GM19452 (cell line): Measurements from ENCODE around the gene MATCAP1.

Experiments
- ATAC-seq: cut with Tn5 transposase; IDR thresholded peaks from one replicate; pipeline ENCODE4 v1.9.1; 2021; ENCODE audit not compliant: unreplicated experiment

Gene MATCAP1

DNA sequence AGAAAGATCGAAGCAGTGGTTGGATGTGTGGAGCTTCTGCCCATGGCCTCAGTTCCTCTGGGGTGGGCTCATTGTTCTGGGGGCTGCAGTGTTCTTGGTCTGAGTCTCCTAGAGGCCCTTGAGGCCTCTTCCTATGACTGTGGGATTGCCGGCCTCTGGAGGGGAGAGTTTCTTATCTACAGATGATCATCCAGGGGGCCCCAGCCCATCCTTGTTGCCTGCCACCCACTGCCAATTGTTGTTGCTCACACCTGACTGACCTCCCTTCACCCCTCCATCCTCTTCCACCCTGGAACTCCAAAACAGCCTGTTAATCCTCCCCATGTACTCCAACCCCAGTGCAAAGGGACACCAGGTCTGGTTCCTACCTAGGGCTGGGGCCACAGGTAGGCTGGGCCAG is 38.8 kb downstream of the MATCAP1 start:
- no peak for ATAC-seq

DNA sequence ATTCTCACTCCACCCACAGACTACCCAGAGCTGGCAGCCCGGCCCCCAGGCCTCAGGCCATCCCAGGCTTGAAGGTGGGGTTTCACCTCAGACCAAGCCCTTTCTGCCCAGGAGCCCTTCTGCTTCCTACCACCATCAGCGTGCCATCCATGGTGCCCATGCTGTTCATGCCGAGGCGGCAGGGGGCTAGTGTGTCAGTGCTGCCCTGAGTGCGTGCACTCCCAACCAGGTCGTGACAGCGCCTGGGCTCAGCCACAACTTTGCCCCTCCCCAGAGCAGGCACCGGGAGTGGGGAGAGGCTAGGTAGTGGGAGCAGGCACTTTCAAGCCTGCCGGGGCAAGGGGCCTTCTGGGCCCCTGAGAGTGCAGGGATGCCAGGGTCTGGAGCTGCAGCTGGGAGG is 41.4 kb downstream of the MATCAP1 start:
- no peak for ATAC-seq

DNA sequence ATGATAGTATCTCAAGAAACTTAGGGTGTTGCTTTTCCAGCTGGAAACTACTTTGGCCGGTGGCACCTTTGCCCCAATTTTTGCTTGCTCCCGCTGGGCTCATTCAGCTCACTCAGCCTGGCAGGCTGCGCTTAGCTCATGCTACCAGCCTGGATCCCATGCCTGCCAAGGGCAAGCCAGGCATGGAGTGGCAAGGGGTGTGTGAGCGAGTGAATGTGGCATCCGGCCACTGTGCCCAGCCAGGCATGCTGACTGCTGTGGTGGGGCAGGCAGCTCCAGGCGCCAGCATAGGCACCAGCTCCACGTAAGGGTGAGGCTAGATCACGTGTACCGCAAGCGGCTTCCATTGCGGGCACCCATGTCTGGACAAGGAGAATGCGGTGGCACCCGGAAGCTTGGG is 42.4 kb downstream of the MATCAP1 start:
- ATAC-seq = no peak

DNA sequence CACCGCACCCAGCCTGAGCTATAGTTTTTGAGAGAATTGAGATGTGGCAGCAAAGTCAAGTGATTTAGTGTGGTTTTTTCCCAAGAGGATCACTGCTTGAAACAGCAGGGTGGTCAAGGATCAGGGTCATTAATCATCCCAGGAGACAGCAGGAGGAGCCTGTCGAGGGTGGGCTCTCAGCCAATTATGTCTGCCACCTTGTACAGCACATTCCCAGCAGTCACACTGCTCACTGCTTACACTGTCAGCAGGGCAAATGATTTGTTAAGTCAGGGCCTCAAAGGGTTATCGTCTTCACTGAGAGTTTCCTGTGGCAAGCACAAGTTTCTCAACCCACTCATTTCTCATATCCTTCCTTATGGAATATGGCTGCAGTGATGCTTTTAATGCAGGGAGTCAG is 46.2 kb downstream of the MATCAP1 start:
- ATAC-seq = no peak

DNA sequence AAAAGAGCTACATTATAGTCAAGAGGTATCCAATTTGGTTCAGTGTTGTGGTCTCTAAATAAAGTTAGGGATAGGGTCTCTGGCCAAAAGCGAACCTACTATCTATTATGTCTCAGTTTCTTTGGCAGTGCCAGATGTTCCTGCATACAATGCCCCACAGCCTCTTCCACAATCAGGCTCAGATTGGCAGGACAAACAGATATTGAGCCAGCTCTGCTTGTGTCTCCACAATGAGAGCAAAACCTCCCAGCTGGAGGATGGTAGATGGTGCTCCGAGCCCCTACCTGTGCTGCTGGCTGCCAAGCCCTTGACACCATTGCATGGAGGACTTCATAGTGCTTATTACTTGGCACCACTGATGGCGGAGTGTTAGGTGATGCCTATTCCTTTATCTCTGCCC is 54.3 kb downstream of the MATCAP1 start:
- no peak for ATAC-seq

DNA sequence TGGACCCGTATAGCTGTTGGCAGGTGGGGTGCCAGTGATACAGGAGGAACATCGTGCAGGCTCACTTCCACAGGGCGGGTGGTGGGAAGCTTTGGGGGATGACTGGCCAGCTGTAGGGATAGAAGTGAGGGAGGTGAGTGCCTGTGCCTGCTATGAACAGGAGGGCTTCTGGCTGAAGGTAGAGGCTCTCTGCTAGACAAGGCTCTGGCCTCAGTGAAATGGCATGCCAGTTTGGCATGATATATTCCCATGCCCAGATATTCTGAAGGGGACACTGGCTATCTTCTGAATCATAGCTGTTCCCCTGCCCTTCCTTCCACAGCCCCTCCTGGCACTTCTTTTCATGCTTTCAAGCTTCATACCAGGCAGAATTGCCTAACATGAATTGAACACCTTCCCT is 54.9 kb downstream of the MATCAP1 start:
- no peak for ATAC-seq

DNA sequence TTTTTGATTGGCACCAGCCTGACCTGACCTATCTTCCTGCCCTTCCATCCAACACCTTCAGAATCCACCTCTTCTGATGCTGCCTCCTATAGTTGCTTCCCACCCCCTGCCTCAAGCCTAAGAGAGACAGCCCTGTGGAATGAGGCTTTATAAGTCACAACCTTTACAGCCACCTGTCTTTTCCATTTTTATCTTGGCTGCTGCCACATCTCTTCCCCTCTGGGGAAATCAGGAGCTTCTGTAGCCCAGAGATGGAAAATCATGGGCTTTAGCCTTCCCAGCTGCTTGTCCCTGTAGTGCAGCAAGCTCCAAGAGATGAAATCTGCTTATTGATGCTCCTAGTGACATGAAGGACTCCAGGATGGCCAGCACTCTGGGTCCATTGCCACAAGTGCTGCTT is 55.3 kb downstream of the MATCAP1 start:
- ATAC-seq = no peak
